PC-3 (cell line): Measurements from ENCODE around the gene TMEM259.

ENCODE experiments used
- CTCF ChIP-seq: fragments of 300-600 bp; sonication (generic); conservative IDR thresholded peaks from 2 replicates; pipeline ENCODE4 v1.5.1; 2017; ENCODE audit warnings: antibody characterized with exemption, low read depth, mild to moderate bottlenecking, low read length
- EZH2 ChIP-seq: fragments of 300-600 bp; sonication (generic); IDR thresholded peaks from one replicate; pipeline ENCODE4 v1.6.1; 2017; ENCODE audit warnings: antibody characterized with exemption, mild to moderate bottlenecking, low read length; ENCODE audit not compliant: unreplicated experiment
- EZH2phosphoT487 ChIP-seq: fragments of 300-600 bp; sonication (generic); IDR thresholded peaks from 2 replicates; pipeline ENCODE4 v1.6.1; 2018; ENCODE audit warnings: mild to moderate bottlenecking, antibody characterized with exemption, low read length, borderline replicate concordance

GRCh38 chr19:1049800-1050199 is 28.9 kb upstream of the TMEM259 start:
- TF ChIP-seq CTCF (no peak), EZH2 (no peak), EZH2phosphoT487 (no peak)
